ENCODE measurements around the gene CHST8.
A peak's percentile ranks its signal among the peaks of the same experiment; 100 is the strongest.
"Not testable (repeated sequence)": the region's sequence is repeated elsewhere in the genome, so short reads cannot be mapped to it uniquely, and the experiment has no call there.

The CHST8 gene

GRCh38 chr19:33691030-33691427 is 69.3 kb downstream of the CHST8 start:
- DNase-seq, result no peak
- ATAC-seq, result no peak

GRCh38 chr19:33691736-33692135 is 70.0 kb downstream of the CHST8 start:
- no peak for ATAC-seq

GRCh38 chr19:33693678-33694077 is 71.9 kb downstream of the CHST8 start:
- DNase-seq, result no peak
- ATAC-seq, result no peak

More at GRCh38 chr19:33691736-33692135, 70.0 kb downstream of the CHST8 start:
- DNase-seq, result no peak

- not testable (repeated sequence) for DNase-seq, ATAC-seq
Observed at GRCh38 chr19:33695547-33695946, 73.8 kb downstream of the CHST8 start.

GRCh38 chr19:33697766-33698165 is 76.0 kb downstream of the CHST8 start:
- ATAC-seq, result no peak
- DNase-seq, result no peak

DNA sequence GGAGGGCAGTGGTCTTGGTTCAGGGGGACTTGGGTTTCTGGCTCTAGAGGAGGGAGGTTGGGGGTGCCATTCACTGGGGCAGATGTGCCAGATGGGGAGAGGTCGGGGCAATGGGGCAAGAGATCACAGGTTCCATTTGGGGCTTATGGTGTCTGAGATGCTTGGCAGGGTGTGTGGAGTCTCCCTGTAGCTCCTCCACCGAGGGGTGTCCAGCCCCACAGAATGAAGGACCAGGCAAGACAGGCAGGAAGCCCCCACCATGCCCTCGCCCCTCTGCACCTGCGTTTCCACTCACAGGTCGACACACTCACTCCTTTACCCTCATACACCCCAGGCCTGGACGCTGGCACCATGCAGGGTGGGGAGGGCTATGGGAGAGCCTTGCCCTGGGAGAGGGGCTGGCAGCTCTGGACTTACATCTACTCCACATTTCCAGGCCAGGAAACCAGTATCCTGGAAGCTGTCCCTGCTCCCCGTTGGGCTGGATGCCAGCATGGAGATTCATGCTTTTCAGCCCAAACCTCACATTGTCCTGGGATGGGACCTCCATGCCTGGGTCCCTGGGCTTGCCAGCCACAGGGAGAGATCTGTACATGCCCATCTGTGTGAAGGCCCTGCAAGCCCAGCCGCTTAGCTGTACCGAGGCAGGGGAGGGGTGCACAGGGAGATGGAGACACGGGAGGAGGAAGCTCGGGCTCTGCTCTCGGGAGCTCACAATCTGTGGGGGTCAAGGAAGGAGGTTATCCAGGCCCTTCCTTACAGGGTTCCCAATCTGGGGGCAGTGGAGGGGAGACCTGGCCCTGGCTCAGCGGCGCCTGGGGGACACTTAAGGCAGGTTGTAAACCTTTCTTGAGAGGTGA is 77.1 kb downstream of the CHST8 start:
- DNase-seq, result no peak
- no peak for ATAC-seq

GRCh38 chr19:33699754-33700407 is 78.1 kb downstream of the CHST8 start:
- ATAC-seq (no peak), DNase-seq (no peak)

- no peak for DNase-seq
- no peak for ATAC-seq
Observed at GRCh38 chr19:33700408-33701013, 78.8 kb downstream of the CHST8 start.

- ATAC-seq (no peak), DNase-seq (no peak)
Observed at GRCh38 chr19:33701565-33701964, 79.8 kb downstream of the CHST8 start.

DNA sequence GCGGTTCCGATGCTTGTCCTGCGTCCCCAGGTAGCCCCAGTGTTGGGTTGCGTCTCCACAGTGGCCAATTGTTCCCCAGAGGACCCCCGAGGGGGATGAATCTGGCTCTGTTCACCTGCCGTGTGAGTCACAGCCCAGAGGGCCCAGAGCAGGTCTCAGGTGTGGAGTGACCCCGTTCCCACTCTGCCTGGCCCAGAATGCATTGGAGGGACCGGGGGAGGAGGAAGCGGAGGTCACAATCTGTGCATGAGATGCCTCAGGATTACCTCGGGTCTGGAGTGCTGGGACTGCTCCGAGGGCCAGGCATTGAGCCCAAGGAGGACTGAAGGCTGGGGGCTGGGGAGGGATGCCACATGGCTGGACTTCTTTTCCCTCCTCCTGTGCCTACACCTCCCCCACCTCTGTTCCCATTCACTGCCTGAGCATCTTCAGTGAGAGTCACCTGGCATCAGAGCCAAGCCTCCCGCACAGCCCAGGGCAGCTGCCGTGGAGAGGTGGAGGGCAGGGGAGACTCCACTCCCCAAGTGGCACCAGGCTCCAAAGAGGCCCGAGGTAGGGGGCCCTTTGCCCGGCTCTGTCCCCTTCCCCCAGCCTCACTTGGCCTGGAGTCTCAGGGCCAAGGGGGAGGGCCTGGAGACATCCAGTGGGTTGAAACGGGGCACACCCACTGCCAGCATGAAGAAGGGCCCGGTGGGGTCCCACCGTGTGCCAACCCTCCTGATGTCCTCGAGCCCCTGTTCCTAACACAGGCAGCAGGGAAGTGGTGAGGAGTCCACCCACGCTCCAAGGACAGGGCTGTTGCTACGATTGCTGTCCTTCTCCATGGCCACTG is 81.1 kb downstream of the CHST8 start:
- no peak for DNase-seq
- ATAC-seq, result no peak

DNA sequence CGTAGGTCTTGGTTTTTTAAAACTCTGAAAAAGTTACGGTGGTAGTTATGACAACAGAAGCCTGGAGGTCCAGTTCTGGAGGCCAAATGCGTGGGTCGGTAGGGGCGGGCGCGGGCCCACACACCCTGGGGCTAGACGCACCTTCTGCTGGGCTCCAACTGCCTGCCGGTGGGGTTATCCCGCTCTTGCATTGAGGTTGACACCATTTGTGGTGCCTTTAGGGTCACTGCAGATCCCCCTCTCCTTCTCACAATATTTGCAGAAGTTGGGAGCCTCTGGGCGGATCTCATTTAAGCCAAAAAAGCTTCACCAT is 81.6 kb downstream of the CHST8 start:
- ATAC-seq, result no peak

DNA sequence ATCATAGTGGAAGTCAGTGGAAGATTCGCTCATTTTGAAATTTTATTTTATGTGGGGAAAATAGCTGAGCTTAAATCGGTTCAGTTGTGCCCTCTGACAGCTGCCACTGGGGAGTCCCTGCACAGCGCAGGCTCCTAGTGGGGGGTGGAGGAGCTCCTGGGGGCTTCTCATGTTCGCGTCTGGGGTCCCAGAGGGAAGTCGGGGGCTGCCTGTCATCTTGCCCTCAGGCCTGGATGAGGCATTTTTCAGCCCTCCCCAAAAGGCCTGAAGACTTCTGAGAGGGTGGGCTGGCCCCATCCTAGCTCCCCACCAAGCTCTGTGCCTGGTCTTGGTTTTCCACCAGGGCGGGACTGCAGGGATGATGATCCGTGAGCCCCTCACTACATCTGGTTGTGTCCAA is 82.1 kb downstream of the CHST8 start:
- no peak for DNase-seq
- no peak for ATAC-seq

More for the DNA sequence above, 81.6 kb downstream of the CHST8 start:
- DNase-seq, result no peak

DNA sequence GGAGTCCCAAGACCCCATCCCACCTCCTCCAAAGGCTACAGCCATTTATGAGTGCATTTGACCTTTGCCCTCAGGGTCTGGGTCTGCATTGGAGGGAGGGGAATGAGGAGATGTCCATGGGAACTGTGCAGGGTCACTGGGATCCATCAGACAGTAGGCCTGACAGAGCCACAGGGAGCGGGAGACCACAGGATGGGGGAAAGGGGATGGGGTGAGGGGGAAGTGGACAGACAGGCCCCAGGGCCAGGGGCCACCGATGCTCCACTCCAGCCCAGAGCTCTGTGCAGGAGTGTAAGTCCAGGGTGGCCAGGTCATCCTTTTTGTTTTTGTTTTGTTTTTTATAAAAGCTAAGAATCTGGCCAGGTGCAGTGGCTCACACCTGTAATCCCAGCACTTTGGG is 82.5 kb downstream of the CHST8 start:
- no peak for ATAC-seq
- DNase-seq, result no peak

- DNase-seq (no peak), ATAC-seq (peak; percentile 32)
Observed at GRCh38 chr19:33705090-33705847, 83.5 kb downstream of the CHST8 start.

- no peak for DNase-seq
- ATAC-seq, result no peak
Observed at GRCh38 chr19:33705860-33706259, 84.1 kb downstream of the CHST8 start.

DNA sequence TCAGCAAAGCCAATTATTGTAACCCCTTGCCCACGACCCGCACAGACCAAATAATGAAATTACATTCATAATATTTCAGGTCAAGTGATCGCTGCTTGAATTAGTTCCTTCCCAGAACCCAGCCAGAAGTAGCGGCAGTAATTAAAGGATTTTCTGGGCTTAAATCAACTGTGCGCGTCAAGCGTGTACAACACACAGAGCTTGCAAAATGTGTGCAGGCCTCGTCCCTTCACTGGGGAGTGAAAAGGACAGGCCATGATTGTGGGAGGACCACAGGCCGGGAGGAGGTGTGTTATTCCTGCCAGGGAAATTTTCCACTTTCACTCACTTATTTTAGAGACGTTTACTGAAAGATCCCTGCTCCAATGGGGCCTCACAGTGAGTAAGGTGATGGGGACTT is 84.9 kb downstream of the CHST8 start:
- ATAC-seq, result no peak
- no peak for DNase-seq

- no peak for DNase-seq
- no peak for ATAC-seq
Observed at GRCh38 chr19:33712268-33712667, 90.5 kb downstream of the CHST8 start.

DNA sequence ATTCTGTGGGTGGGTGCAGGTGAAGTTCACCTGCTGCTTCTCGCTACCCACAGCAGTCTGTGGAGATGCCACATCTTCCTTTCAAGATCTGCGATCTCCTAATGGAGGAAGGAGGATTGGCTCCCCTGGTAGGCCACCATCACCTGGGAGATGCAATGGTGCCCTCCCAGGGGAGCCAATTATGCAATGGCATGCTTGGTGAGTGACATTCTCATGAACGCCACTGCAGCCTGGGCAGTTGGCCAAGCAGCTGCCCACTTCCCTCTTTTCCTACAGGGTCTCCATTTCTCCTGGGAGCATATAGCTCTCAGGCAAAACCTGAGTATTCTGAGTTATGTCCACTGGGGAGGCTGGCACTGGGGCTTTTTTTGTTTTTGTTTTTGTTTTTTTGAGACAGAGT is 91.4 kb downstream of the CHST8 start:
- DNase-seq (no peak), ATAC-seq (no peak)

DNA sequence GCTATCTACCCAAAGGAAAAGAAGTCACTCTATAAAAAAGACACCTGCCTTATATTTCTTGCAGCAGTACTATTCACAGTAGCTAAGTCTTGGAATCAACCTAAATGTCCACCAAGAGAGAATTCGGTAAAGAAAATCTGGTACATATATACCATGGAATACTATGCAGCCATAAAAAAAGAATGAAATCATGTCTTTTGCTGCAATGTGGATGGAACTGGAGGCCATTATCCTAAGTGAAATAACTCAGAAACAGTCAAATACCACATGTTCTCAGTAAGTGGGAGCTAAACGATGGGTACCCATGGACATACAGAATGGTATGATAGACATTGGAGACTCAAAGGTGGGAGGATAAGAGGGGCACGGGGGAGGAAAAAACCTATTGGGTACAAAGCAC is 92.4 kb downstream of the CHST8 start:
- no peak for ATAC-seq
- DNase-seq, result no peak

- no peak for DNase-seq
Observed at GRCh38 chr19:33715462-33715861, 93.7 kb downstream of the CHST8 start.

GRCh38 chr19:33717878-33718277 is 96.1 kb downstream of the CHST8 start:
- ATAC-seq, result no peak
- DNase-seq, result no peak

More at GRCh38 chr19:33715462-33715861, 93.7 kb downstream of the CHST8 start:
- no peak for ATAC-seq

All from stimulated activated naive CD8-positive, alpha-beta T cell treated with anti-CD3 and anti-CD28 coated beads, Interleukin-15, Interleukin-2, amounts not matched to agents 100 U/mL and 50 U/mL, for 24 hours (primary cell).